Smooth muscle cell (in vitro differentiated cells): Measurements from ENCODE around the gene LANCL2. TPM values are rescaled to one million over a fixed set of nuclear protein-coding genes. Genes with fewer than 3 reads are reported as not detected.

Source experiments
- DNase-seq: peaks from one replicate; lab custom pipeline; 2025; ENCODE audit not compliant: unreplicated experiment; lab: John Stamatoyannopoulos, UW
- H2AFZ ChIP-seq: fragments of 200-600 bp; sonication (generic); 2 replicates; pipeline ENCODE4 v1.6.0; 2016; ENCODE audit warnings: antibody characterized with exemption, low read depth, mild to moderate bottlenecking
- H3F3A ChIP-seq: fragments of 200-600 bp; sonication (generic); 2 replicates; pipeline ENCODE4 v1.6.0; 2017; ENCODE audit warnings: antibody characterized with exemption, low read depth
- H3K27ac ChIP-seq: fragments of 200-600 bp; sonication (generic); 2 replicates; pipeline ENCODE4 v1.5.1; 2016; ENCODE audit warnings: low read depth, mild to moderate bottlenecking
- H3K27me3 ChIP-seq: fragments of 200-600 bp; sonication (generic); 2 replicates; pipeline ENCODE4 v1.6.1; 2016; ENCODE audit warnings: low read depth, mild to moderate bottlenecking
- H3K36me3 ChIP-seq: fragments of 200-600 bp; sonication (generic); 2 replicates; pipeline ENCODE4 v1.5.1; 2016; ENCODE audit warnings: low read depth
- H3K4me1 ChIP-seq: fragments of 200-600 bp; sonication (generic); 2 replicates; pipeline ENCODE4 v1.5.1; 2016; ENCODE audit warnings: low read depth
- H3K4me2 ChIP-seq: fragments of 200-600 bp; sonication (generic); 2 replicates; pipeline ENCODE4 v1.6.0; 2016; ENCODE audit warnings: mild to moderate bottlenecking
- H3K4me3 ChIP-seq: fragments of 200-600 bp; sonication (generic); 2 replicates; pipeline ENCODE4 v1.5.1; 2016; ENCODE audit warnings: mild to moderate bottlenecking
- H3K79me2 ChIP-seq: fragments of 200-600 bp; sonication (generic); 2 replicates; pipeline ENCODE4 v1.6.0; 2016; ENCODE audit warnings: low read depth, mild to moderate bottlenecking
- H3K9ac ChIP-seq: fragments of 200-600 bp; sonication (generic); 2 replicates; pipeline ENCODE4 v1.6.0; 2016; ENCODE audit warnings: low read depth
- H3K9me3 ChIP-seq: fragments of 200-600 bp; sonication (generic); replicated peaks from 2 replicates; pipeline ENCODE4 v1.5.1; 2016; ENCODE audit warnings: low read depth
- H4K20me1 ChIP-seq: fragments of 200-600 bp; sonication (generic); 2 replicates; pipeline ENCODE4 v1.6.0; 2016; ENCODE audit warnings: low read depth
- CTCF ChIP-seq: fragments of 200-600 bp; sonication (generic); IDR thresholded peaks from 2 replicates; pipeline ENCODE4 v1.5.1; 2017; ENCODE audit warnings: borderline replicate concordance, mild to moderate bottlenecking, antibody characterized with exemption; ENCODE audit not compliant: insufficient read depth, poor library complexity, severe bottlenecking
- WGBS: methylation state at CpG from one replicate; pipeline ENCODE4 v1.1.7; 2016; ENCODE audit warnings: low lambda C conversion rate; 5-methylcytosine and 5-hydroxymethylcytosine counted together
- polyA plus RNA-seq: library from polyadenylated mRNA; unstranded; fragments of >200 nt; fragmentation: Nextera tagmentation; extraction: Ambion mirVana; gene quantifications from 2 replicates; pipeline ENCODE4 v1.2.1, GENCODE V29; 2016
- total RNA-seq: library from RNA; depleted of rRNA; stranded (reverse); fragments of >200 nt; gene quantifications from 2 replicates; pipeline ENCODE4 v1.2.3, GENCODE V29; 2014

The LANCL2 gene
- total and polyA plus RNA-seq, 2 experiments from 2014 or later = 9.4 to 15.6 TPM

- Histone ChIP-seq H3K9ac (no peak overlapping the region), H3K27ac (no peak overlapping the region), H3K4me3 (no peak overlapping the region), H3K9me3 (no peaks in the 10 kb centered on the region), H3K79me2 (no peaks in the 10 kb centered on the region), H3K36me3 (no peaks in the 10 kb centered on the region), H3K4me1 (peaks cover 5% of the 10 kb centered on the region), H3F3A (no peaks in the 10 kb centered on the region), H4K20me1 (peaks cover 37% of the 10 kb centered on the region), H3K27me3 (no peaks in the 10 kb centered on the region), H3K4me2 (no peak overlapping the region), H2AFZ (no peak overlapping the region)
- DNase-seq = no peak
- 94% methylated on average over 23 of the region's 25 CpGs for WGBS
- no peak for TF ChIP-seq CTCF
These were observed 108.0 kb downstream of the LANCL2 start for GRCh38 chr7:55472928-55473725.

- H3K27ac ChIP-seq = no peak overlapping the region
- DNase-seq = no peak
- no peak overlapping the region for H3K9ac ChIP-seq
- no peaks in the 10 kb centered on the region for H3F3A ChIP-seq
- H3K9me3 ChIP-seq = no peaks in the 10 kb centered on the region
- no peak overlapping the region for H3K4me2 ChIP-seq
- peaks cover 45% of the 10 kb centered on the region for H4K20me1 ChIP-seq
- H3K79me2 ChIP-seq = no peaks in the 10 kb centered on the region
- peaks cover 11% of the 10 kb centered on the region for H3K4me1 ChIP-seq
- H3K36me3 ChIP-seq = no peaks in the 10 kb centered on the region
- no peaks in the 10 kb centered on the region for H3K27me3 ChIP-seq
- TF ChIP-seq CTCF = no peak
- WGBS = 98% methylated on average over 10 of the region's 10 CpGs
- H2AFZ ChIP-seq = no peak overlapping the region
- H3K4me3 ChIP-seq = no peak overlapping the region
These were observed 108.8 kb downstream of the LANCL2 start for GRCh38 chr7:55473932-55474331.

- Histone ChIP-seq H3K9ac (no peak overlapping the region), H3K4me2 (no peak overlapping the region), H4K20me1 (peaks cover 37% of the 10 kb centered on the region)
These were observed 110.1 kb downstream of the LANCL2 start for GRCh38 chr7:55474944-55475854.

More at GRCh38 chr7:55474944-55475854, 110.1 kb downstream of the LANCL2 start:
- Histone ChIP-seq H3K4me1 (peaks cover 11% of the 10 kb centered on the region), H3K27ac (no peak overlapping the region), H3K27me3 (no peaks in the 10 kb centered on the region), H3K79me2 (no peaks in the 10 kb centered on the region), H3K36me3 (no peaks in the 10 kb centered on the region), H3K9me3 (no peaks in the 10 kb centered on the region), H2AFZ (no peak overlapping the region), H3K4me3 (no peak overlapping the region), H3F3A (no peaks in the 10 kb centered on the region)
- 93% methylated on average over 22 of the region's 22 CpGs for WGBS
- no peak for TF ChIP-seq CTCF
- no peak for DNase-seq
